MCF 10A (cell line): ENCODE results near the gene PPIF. TPM values are rescaled to one million over a fixed set of nuclear protein-coding genes. Genes with fewer than 3 reads are reported as not detected.

Source experiments
- BruUV-seq: library from RNA; stranded (reverse); fragments of 400-500 nt; replicated peaks from 2 replicates; lab custom pipeline; 2021; lab: Mats Ljungman, UMichigan
- CTCF ChIA-PET: fragments of 300-600 bp; sonication (Branson Sonifier 250); formaldehyde crosslinking; extraction: SDS; loops from one replicate; lab custom pipeline; 2021; ENCODE audit warnings: antibody characterized with exemption, inconsistent platforms; lab: Yijun Ruan, JAX
- POLR2A ChIA-PET: fragments of 300-600, 350-650 bp; sonication (Branson Sonifier 250); formaldehyde crosslinking; extraction: SDS; loops from one replicate; lab custom pipeline; 2020; ENCODE audit warnings: antibody characterized with exemption, inconsistent platforms; lab: Yijun Ruan, JAX
- DNase-seq: peaks from one replicate; pipeline ENCODE4 v3.0.0-alpha.2; 2018; ENCODE audit not compliant: unreplicated experiment
- H3K27ac Mint-ChIP-seq: one replicate; pipeline ENCODE4 v1.8.0; 2022; ENCODE audit warnings: mild to moderate bottlenecking, low read depth, mixed read lengths; ENCODE audit not compliant: unreplicated experiment
- H3K27me3 Mint-ChIP-seq: one replicate; pipeline ENCODE4 v1.8.0; 2022; ENCODE audit warnings: mixed read lengths; ENCODE audit not compliant: insufficient read depth, unreplicated experiment
- H3K36me3 Mint-ChIP-seq: one replicate; pipeline ENCODE4 v1.8.0; 2022; ENCODE audit warnings: mild to moderate bottlenecking, moderate library complexity, mixed read lengths; ENCODE audit not compliant: insufficient read depth, unreplicated experiment
- H3K4me1 Mint-ChIP-seq: one replicate; pipeline ENCODE4 v1.8.0; 2022; ENCODE audit warnings: mixed read lengths; ENCODE audit not compliant: insufficient read depth, unreplicated experiment
- H3K4me3 Mint-ChIP-seq: one replicate; pipeline ENCODE4 v1.8.0; 2022; ENCODE audit warnings: mild to moderate bottlenecking, moderate library complexity, mixed read lengths; ENCODE audit not compliant: unreplicated experiment
- H3K9me3 Mint-ChIP-seq: one replicate; pipeline ENCODE4 v1.8.0; 2022; ENCODE audit warnings: mixed read lengths; ENCODE audit not compliant: unreplicated experiment
- CTCF ChIP-seq: fragments of 200-600 bp; IDR thresholded peaks from one replicate; pipeline ENCODE4 v1.8.0; 2022; ENCODE audit warnings: antibody characterized with exemption, mild to moderate bottlenecking; ENCODE audit not compliant: unreplicated experiment
- intact Hi-C: fragments of 100-400 bp; cut with micrococcal nuclease; formaldehyde crosslinking; loops from 2 replicates; pipeline ENCODE4 v1.14.1; 2022
- total RNA-seq: library from RNA; stranded (reverse); gene quantifications from 2 replicates; pipeline ENCODE4 v1.2.3, GENCODE V29; 2022

Gene PPIF
- total RNA-seq, 1 experiment from 2014 or later: 76.5 TPM

- no peak for DNase-seq
- TF ChIP-seq CTCF: no peak
- Mint-ChIP-seq H3K4me1 (peaks cover 53% of the 10 kb centered on the region), H3K9me3 (no peaks in the 10 kb centered on the region), H3K27me3 (no peaks in the 10 kb centered on the region), H3K27ac (no peak overlapping the region), H3K4me3 (no peak overlapping the region), H3K36me3 (peaks cover 8% of the 10 kb centered on the region)
- ChIA-PET POLR2A (interaction anchor here (0.9 to 4.3 kb wide), 5 partner anchors 12 to 26 kb away, joined by 4 to 20 read pairs (median 5); no protein-coding TSS in a partner anchor), CTCF (interaction anchor here (0.8 to 1.6 kb wide), 3 partner anchors 14 to 146 kb away, joined by 3 to 6 read pairs (median 4); no protein-coding TSS in a partner anchor)
- no TSS peak for BruUV-seq
- intact Hi-C loops: no loop called here
Observed at GRCh38 chr10:79321951-79322350, 25.3 kb upstream of the PPIF start.

- H3K36me3 Mint-ChIP-seq: no peaks in the 10 kb centered on the region
- DNase-seq: peak; percentile 73
- ChIA-PET POLR2A (interaction anchor here (1.2 to 4.3 kb wide), 5 partner anchors 11 to 122 kb away, joined by 3 to 20 read pairs (median 4); no protein-coding TSS in a partner anchor), CTCF (interaction anchor here (0.6 to 1.6 kb wide), 4 partner anchors 11 to 350 kb away, joined by 3 to 6 read pairs (median 4); no protein-coding TSS in a partner anchor)
- TF ChIP-seq CTCF: no peak
- H3K27me3 Mint-ChIP-seq: no peaks in the 10 kb centered on the region
- no TSS peak for BruUV-seq
- H3K4me3 Mint-ChIP-seq: no peak overlapping the region
- intact Hi-C loops: no loop called here
- H3K4me1 Mint-ChIP-seq: peaks cover 47% of the 10 kb centered on the region
- H3K27ac Mint-ChIP-seq: peak overlapping the region; percentile 63
- no peaks in the 10 kb centered on the region for H3K9me3 Mint-ChIP-seq
Observed at GRCh38 chr10:79322616-79323543, 24.4 kb upstream of the PPIF start.

GRCh38 chr10:79323602-79324001 lies 23.7 kb upstream of the PPIF start:
- ChIA-PET CTCF (no interaction called here), POLR2A (interaction anchor here (1.3 to 4.3 kb wide), 4 partner anchors 11 to 121 kb away, joined by 3 to 20 read pairs (median 11); no protein-coding TSS in a partner anchor)
- no peaks in the 10 kb centered on the region for H3K9me3 Mint-ChIP-seq
- H3K4me3 Mint-ChIP-seq: no peak overlapping the region
- intact Hi-C loops: no loop called here
- H3K4me1 Mint-ChIP-seq: peaks cover 39% of the 10 kb centered on the region
- no peaks in the 10 kb centered on the region for H3K36me3 Mint-ChIP-seq
- no peak for DNase-seq
- H3K27me3 Mint-ChIP-seq: no peaks in the 10 kb centered on the region
- H3K27ac Mint-ChIP-seq: peak overlapping the region; percentile 63
- no TSS peak for BruUV-seq
- TF ChIP-seq CTCF: no peak
